Fibroblast of mammary gland (primary cell): Measurements from ENCODE around the gene WT1.

Experiments used
- DNase-seq: peaks from one replicate; pipeline ENCODE4 v3.0.0-alpha.2; 2010; ENCODE audit warnings: low read depth
- H3K4me3 ChIP-seq: 2 replicates; pipeline ENCODE4 v1.5.1; 2011; ENCODE audit warnings: low read depth, mild to moderate bottlenecking, low read length, moderate library complexity; ENCODE audit not compliant: control insufficient read depth
- CTCF ChIP-seq: conservative IDR thresholded peaks from 2 replicates; pipeline ENCODE4 v1.5.1; 2011; ENCODE audit warnings: low read depth, low read length, inconsistent platforms; ENCODE audit not compliant: control insufficient read depth, insufficient read depth

Gene WT1

DNA sequence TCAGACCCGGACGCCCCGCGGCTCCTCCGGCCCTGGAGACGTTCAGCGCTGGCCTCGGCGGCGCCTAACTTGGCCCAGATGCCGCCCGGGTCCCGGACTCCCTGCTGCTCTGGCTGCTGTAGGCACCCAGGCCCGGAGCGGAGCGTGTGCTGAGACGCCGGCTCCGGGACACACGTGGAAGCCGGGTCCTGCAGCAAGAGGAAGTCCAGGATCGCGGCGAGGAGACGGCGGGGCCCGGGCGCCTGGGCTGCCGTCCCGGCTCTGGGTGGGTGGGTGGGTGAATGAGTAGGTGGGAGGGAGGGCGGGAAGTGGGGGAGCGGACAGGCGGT is 223 bp downstream of the WT1 start:
- no peak overlapping the region for H3K4me3 ChIP-seq
- DNase-seq: no peak
- no peak for TF ChIP-seq CTCF

DNA sequence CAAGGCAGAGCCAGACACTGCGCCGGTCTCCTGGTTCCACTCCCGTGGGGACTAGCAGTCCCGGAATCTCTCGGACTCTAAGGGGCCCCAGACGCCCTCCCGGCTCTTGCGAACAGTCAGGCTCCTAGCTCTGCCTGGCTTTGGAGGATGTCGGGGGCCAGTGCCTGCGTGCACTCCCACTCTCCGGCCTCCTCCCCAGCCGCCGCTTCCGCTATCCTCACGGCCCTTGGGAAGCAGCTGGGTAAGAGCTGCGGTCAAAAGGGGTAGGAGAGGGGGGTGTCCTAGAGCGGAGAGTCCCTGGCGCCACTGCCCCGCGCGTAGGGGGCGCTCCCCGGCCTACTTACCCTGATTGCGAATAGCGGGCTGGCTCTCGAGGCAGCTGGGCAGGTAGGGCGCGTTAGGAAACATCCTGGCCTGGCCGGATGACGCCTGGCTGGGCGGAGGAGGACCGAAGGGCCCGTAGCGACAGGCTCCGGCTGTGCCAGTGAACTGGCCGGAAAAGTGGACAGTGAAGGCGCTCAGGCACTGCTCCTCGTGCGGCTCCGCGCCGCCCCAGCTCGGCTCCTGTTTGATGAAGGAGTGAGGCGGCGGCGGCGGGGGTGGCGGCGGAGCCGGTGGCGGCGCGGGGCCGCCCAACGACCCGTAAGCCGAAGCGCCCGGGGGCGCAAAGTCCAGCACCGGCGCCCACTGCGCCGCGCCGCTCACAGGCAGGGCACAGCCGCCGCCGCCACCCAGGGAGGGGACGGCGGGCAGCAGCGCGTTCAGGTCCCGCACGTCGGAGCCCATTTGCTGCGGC is 785 bp downstream of the WT1 start:
- DNase-seq: no peak
- no peak for TF ChIP-seq CTCF
- H3K4me3 ChIP-seq: no peak overlapping the region

GRCh38 chr11:32433914-32434355 is 1.4 kb downstream of the WT1 start:
- no peak for TF ChIP-seq CTCF
- DNase-seq: no peak
- H3K4me3 ChIP-seq: no peak overlapping the region

GRCh38 chr11:32433101-32433913 is 2.0 kb downstream of the WT1 start:
- TF ChIP-seq CTCF: no peak
- DNase-seq: no peak
- H3K4me3 ChIP-seq: no peak overlapping the region

DNA sequence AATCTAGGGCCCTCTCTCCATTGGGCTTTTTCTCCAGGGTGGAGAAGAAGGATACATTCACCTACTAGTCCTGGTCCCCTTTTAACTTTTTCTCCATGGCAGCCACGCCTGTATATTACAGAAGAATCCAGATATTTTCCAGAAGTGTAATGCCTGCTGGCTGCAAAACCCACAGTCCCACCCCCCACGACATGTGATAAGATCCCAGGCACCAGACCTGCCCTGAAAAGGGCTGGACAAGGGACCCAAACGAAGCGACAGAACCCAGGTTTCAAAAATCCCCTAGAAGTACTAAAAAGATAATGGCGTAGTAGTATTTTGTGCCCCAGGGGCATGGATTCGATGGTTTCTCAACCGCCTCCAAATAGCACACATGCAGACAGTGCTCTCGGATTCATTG is 2.8 kb downstream of the WT1 start:
- H3K4me3 ChIP-seq: no peak overlapping the region
- no peak for DNase-seq
- no peak for TF ChIP-seq CTCF

DNA sequence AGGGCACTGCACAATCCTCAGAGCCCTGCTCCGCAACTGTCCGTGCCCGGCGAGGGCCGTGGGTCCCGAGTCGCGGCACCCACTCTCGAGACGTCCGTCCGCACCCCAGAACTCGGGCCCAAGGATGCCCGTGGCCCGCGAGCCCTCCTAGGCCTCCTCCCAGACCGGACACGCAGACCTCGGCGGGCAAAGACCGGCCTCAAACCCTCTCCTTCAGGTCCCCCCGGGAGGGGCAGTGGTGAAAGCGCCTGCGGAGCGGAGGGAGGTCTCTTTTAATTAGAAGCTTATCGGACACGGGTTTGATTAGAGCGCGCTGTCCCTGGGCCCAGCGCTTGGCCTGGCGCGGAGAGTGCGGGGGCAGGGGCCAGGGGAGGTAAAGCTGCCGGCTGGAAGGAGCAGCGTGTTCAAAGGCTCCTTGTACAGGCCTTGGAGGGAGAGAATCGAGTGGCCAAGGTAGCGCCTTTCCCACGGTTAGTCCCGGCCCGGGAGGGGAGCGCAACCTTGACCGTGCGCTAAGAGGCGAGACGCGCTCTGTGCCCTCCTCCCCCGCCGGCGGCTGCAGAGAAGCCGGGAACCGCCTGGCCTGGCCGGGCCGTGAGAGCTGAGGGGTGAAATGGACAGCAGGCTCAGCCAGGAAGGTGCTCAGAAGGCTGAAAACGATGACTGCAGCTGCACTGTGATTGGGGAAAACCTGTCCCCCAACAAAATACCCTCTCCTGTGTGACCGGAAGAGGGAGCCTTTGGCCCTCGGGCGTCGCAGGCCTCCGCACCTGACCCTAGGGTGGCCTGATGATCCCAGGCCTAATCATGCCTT is 4.6 kb downstream of the WT1 start:
- peak; percentile 31 for TF ChIP-seq CTCF
- no peak for DNase-seq
- no peak overlapping the region for H3K4me3 ChIP-seq
